Measurements from ENCODE around the gene VENTX.

DNA sequence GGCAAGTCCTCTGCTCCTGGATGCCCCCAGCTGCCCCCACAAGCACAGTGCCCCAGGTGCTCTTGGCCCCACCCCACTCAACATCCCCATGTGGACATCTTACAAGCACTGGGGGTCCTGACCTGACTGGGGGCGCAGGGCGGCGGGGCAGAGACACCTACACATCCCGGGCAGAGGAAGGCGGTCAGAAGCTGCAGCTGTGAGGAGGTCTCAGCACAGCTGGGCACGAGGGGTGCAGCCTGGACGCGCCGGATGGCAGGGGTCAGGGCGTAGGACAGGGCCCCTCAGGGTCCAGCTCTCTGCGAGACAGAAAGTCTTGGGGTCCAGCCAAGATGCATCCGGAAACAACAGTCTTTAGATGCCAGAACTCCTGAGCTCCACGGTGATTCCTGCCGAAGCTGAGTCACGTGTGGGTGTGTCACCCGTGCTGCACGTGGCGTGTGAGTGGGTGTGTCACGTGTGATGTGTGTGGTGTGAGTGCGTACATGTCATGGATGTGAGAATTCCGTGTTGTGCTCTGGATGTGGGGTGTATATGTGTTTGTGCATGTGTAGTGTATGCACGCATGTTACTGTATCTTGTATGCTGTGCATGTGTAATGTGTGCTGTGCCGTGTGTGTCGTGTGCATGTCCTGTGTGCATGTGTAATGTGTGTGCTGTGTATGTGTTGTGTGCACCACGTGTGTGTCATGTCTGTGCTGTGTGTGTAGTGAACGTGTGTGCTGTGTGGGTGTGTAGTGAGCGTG, 5.1 kb downstream of the VENTX start:
- TF ChIP-seq CTCF (optimal IDR thresholded peaks at IDR 0.05 in 1 of 3, IDR thresholded peaks at IDR 0.05 in 1 of 3, conservative IDR thresholded peaks at IDR 0.05 in 1 of 3; ENCODE audit: extremely low read depth in 1 of 3, insufficient read depth in 2 of 3, low read length in 3 of 3) (no peak), EZH2 (IDR thresholded peaks at IDR 0.05; ENCODE audit: low read length) (no peak)
